ENCODE measurements around the gene ACAP1.
"Not testable (repeated sequence)": the region's sequence is repeated elsewhere in the genome, so short reads cannot be mapped to it uniquely, and the experiment has no call there.

ACAP1 gene

DNA sequence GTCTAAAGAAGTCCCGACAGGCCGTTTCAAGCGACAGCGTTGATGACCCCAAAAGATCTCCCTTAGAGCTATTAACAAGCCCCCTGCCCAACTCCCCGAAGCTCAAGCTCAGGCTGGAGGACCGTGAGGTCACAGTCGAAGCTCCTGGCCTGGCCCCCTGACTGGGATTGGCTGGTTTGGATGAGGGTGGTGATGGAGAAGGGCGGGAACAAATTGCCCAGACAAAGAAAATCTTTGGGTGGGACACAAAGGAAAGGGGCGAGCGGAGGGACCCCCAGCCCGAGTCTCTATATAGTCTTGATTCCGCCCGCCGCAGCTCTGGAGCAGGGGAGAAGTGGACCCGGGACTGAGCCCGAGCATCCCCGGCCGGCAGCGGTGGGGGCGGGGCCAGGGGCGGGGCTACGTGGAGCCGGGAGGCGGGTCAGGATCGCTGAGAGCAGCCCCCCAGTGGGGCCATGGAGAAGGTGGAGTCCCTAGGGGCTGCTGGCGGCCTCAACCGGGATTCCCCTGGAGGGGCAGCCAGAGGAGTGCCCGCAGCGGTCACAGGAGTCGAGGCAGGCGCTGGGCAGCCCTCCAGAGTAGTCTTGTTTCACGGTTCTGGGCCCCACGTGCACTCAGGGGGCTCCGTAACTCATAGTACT is 6.2 kb upstream of the ACAP1 start:
- Mint-ChIP-seq H3K27me3 (no peaks in the 10 kb centered on the region), H3K36me3 (ENCODE audit: low read depth) (peaks cover 36% of the 10 kb centered on the region), H3K4me3 (peak overlapping the region; percentile 99), H3K4me1 (ENCODE audit: low read depth) (peaks cover 56% of the 10 kb centered on the region), H3K9me3 (no peaks in the 10 kb centered on the region), H3K27ac (peak overlapping the region; percentile 98)
- intact Hi-C loops (cut with micrococcal nuclease): loop anchor here (1.0 to 10.0 kb wide), 2 partner anchors 20 to 45 kb away; partner anchors contain the start of gene SLC2A4

DNA sequence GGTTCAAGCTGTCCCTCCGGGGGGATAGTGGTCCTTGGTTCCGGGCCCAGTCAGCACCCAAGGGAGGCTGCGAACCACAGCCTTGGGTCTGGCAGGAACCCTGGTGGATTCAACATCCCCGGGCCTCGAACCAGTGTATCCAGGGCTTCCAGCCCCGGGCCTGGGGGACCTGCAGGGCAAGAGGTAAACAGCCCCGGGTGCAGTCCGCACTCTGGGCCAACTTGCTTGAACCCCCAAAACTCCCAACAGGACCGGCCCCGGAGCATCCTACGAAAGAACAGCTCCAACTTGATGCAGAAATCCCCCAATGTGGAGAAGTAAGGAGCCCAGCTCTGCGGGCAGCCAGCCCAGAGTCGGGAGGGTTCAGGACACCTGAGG is 5.7 kb upstream of the ACAP1 start:
- intact Hi-C loops (cut with micrococcal nuclease): loop anchor here (10.0 kb wide), 1 partner anchor 46 kb away; the partner anchor contains the start of gene SLC2A4
- Mint-ChIP-seq H3K36me3 (ENCODE audit: low read depth) (peaks cover 31% of the 10 kb centered on the region), H3K27me3 (no peaks in the 10 kb centered on the region), H3K4me1 (ENCODE audit: low read depth) (peaks cover 62% of the 10 kb centered on the region), H3K4me3 (peak overlapping the region; percentile 99), H3K27ac (peak overlapping the region; percentile 98), H3K9me3 (no peaks in the 10 kb centered on the region)

- intact Hi-C loops (cut with micrococcal nuclease): loop anchor here (10.0 kb wide), 1 partner anchor 47 kb away; the partner anchor contains the start of gene SLC2A4
- peak overlapping the region; percentile 56 for H3K4me3 Mint-ChIP-seq
- H3K4me1 Mint-ChIP-seq (ENCODE audit: low read depth): peaks cover 73% of the 10 kb centered on the region
- H3K27ac Mint-ChIP-seq: peak overlapping the region; percentile 76
- no peaks in the 10 kb centered on the region for H3K27me3 Mint-ChIP-seq
- H3K9me3 Mint-ChIP-seq: no peaks in the 10 kb centered on the region
- H3K36me3 Mint-ChIP-seq (ENCODE audit: low read depth): peaks cover 16% of the 10 kb centered on the region
Measured at GRCh38 chr17:7332111-7332510, 4.2 kb upstream of the ACAP1 start.

- not testable (repeated sequence) for H3K27me3 Mint-ChIP-seq, H3K9me3 Mint-ChIP-seq
- Mint-ChIP-seq H3K27ac (peak overlapping the region; percentile 76), H3K4me3 (peak overlapping the region; percentile 56), H3K36me3 (ENCODE audit: low read depth) (peaks cover 11% of the 10 kb centered on the region), H3K4me1 (ENCODE audit: low read depth) (peaks cover 73% of the 10 kb centered on the region)
- intact Hi-C loops (cut with micrococcal nuclease): loop anchor here (10.0 kb wide), 1 partner anchor 48 kb away; the partner anchor contains the start of gene SLC2A4
Measured at GRCh38 chr17:7332600-7333069, 3.7 kb upstream of the ACAP1 start.

DNA sequence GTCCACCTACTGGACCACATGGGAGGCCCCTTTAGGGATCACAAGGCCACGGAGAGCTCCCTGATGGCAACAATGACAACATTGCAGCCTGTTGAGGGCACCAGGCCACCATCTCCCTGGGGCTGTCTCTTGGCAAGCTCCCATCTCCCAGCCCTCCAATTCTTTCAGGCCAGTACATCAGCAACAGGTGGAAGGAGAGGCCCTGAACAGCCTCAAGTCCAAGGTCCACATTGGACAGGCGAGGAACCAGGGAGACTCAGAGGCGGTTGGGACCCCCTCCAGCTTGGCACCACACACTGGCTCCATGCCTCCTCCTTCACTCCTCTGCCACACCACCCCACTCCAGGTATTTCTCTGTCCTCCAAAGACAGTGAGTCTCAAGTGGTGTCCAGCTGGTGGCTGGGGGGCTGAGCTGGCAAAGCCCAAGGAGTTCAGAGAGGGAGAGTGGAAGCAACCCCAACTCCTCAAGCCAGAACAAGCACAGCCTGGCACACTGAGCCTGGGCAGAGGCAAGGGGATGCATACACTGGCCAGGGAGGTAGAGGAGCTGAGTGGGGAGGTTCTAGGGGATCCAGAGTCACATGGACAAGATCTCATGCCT is 1.3 kb upstream of the ACAP1 start:
- intact Hi-C loops (cut with micrococcal nuclease): loop anchor here (10.0 kb wide), 1 partner anchor 50 kb away; the partner anchor contains the start of gene SLC2A4
- H3K9me3 Mint-ChIP-seq: no peaks in the 10 kb centered on the region
- H3K27ac Mint-ChIP-seq: peak overlapping the region; percentile 73
- peaks cover 71% of the 10 kb centered on the region for H3K4me1 Mint-ChIP-seq (ENCODE audit: low read depth)
- H3K27me3 Mint-ChIP-seq: no peaks in the 10 kb centered on the region
- H3K36me3 Mint-ChIP-seq (ENCODE audit: low read depth): peaks cover 14% of the 10 kb centered on the region
- H3K4me3 Mint-ChIP-seq: no peak overlapping the region

DNA sequence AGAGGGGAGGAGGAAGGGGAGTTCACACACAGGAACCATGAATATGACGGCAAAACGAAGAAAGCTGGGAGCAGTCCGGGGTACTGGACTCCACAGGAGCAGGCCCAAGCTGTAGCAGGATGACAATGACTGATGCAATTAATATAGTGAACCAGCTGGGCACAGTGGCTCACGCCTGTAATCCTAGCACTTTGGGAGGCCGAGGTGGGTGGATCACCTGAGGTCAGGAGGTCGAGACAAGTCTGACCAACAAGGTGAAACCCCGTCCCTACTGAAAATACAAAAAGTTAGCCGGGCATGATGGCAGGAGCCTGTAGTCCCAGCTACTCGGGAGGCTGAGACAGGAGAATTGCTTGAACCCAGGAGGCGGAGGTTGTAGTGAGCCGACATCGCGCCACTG is 564 bp upstream of the ACAP1 start:
- H3K4me1 Mint-ChIP-seq (ENCODE audit: low read depth): peaks cover 67% of the 10 kb centered on the region
- not testable (repeated sequence) for H3K9me3 Mint-ChIP-seq, H3K27me3 Mint-ChIP-seq
- intact Hi-C loops (cut with micrococcal nuclease): loop anchor here (10.0 kb wide), 1 partner anchor 51 kb away; the partner anchor contains the start of gene SLC2A4
- H3K36me3 Mint-ChIP-seq (ENCODE audit: low read depth): peaks cover 21% of the 10 kb centered on the region
- H3K27ac Mint-ChIP-seq: peak overlapping the region; percentile 73
- peak overlapping the region; percentile 80 for H3K4me3 Mint-ChIP-seq

DNA sequence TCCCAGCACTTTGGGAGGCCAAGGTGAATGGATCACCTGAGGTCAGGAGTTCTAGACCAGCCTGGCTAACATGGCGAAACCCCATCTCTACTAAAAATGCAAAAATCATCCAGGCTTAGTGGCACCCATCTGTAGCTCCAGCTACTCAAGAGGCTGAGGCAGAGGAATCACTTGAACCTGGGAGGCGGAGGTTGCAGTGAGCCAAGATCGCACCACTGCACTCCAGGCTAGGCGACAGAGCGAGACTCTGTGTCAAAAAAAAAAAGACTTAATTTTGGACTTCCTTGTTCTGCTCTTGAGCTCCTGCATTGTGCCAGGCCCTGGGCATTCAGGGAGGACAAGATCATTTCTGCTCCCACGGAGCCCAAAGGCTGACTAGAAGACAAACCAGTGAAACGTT is 1.3 kb downstream of the ACAP1 start:
- H3K9me3 Mint-ChIP-seq, H3K27me3 Mint-ChIP-seq: not testable (repeated sequence)
- peak overlapping the region; percentile 80 for H3K4me3 Mint-ChIP-seq
- H3K27ac Mint-ChIP-seq: peak overlapping the region; percentile 73
- intact Hi-C loops (cut with micrococcal nuclease): loop anchor here (10.0 kb wide), 1 partner anchor 53 kb away; the partner anchor contains the start of gene SLC2A4
- H3K4me1 Mint-ChIP-seq (ENCODE audit: low read depth): peaks cover 49% of the 10 kb centered on the region
- H3K36me3 Mint-ChIP-seq (ENCODE audit: low read depth): peaks cover 38% of the 10 kb centered on the region

DNA sequence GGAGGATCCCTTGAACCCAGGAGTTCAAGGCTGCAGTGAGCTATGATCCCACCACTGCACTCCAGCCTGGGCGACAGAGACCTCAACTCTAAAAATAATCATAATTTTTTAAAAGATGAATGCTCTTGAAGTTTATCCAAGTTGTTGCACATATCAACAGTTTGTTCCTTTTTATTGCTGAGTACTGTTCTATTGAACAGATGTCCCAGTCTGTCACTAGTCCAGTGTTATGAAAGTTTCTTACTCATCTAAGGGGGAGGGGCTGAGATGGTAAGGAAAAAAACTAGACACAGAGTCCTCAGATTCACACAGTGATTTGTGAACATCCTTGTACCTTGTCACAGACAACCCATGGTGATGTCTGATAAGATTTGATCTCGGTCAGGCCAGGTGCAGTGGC is 3.9 kb downstream of the ACAP1 start:
- Mint-ChIP-seq H3K27me3 (no peaks in the 10 kb centered on the region), H3K9me3 (no peaks in the 10 kb centered on the region), H3K4me1 (ENCODE audit: low read depth) (peaks cover 44% of the 10 kb centered on the region), H3K4me3 (no peak overlapping the region), H3K36me3 (ENCODE audit: low read depth) (peaks cover 64% of the 10 kb centered on the region), H3K27ac (no peak overlapping the region)
- intact Hi-C loops (cut with micrococcal nuclease): no loop called here

DNA sequence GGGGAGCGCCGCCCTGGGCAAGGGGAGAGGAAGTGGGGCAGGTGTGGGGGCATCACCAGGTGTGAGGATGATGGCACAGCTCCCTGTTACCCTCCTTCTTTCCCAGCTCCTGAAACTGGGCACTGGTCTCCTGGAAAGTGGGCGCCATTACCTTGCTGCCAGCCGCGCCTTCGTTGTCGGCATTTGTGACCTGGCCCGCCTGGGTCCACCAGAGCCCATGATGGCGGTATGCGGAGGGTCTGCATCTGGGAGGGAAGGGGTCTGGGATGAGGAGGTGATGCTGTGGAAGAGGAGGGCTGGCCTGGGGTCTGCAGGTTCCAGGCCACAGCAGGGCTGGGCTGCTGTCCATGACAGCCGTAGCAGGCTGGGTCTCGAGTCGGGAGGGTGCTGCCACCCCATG is 5.5 kb downstream of the ACAP1 start:
- H3K4me3 Mint-ChIP-seq: no peak overlapping the region
- no peaks in the 10 kb centered on the region for H3K9me3 Mint-ChIP-seq
- peaks cover 77% of the 10 kb centered on the region for H3K36me3 Mint-ChIP-seq (ENCODE audit: low read depth)
- no peaks in the 10 kb centered on the region for H3K27me3 Mint-ChIP-seq
- no peak overlapping the region for H3K27ac Mint-ChIP-seq
- H3K4me1 Mint-ChIP-seq (ENCODE audit: low read depth): peaks cover 28% of the 10 kb centered on the region
- intact Hi-C loops (cut with micrococcal nuclease): no loop called here

- Mint-ChIP-seq H3K27me3 (no peaks in the 10 kb centered on the region), H3K4me3 (no peak overlapping the region), H3K27ac (peak overlapping the region; percentile 19), H3K4me1 (ENCODE audit: low read depth) (peaks cover 26% of the 10 kb centered on the region), H3K36me3 (ENCODE audit: low read depth) (peaks cover 91% of the 10 kb centered on the region), H3K9me3 (no peaks in the 10 kb centered on the region)
- intact Hi-C loops (cut with micrococcal nuclease): no loop called here
Measured at GRCh38 chr17:7343250-7343649, 6.9 kb downstream of the ACAP1 start.

DNA sequence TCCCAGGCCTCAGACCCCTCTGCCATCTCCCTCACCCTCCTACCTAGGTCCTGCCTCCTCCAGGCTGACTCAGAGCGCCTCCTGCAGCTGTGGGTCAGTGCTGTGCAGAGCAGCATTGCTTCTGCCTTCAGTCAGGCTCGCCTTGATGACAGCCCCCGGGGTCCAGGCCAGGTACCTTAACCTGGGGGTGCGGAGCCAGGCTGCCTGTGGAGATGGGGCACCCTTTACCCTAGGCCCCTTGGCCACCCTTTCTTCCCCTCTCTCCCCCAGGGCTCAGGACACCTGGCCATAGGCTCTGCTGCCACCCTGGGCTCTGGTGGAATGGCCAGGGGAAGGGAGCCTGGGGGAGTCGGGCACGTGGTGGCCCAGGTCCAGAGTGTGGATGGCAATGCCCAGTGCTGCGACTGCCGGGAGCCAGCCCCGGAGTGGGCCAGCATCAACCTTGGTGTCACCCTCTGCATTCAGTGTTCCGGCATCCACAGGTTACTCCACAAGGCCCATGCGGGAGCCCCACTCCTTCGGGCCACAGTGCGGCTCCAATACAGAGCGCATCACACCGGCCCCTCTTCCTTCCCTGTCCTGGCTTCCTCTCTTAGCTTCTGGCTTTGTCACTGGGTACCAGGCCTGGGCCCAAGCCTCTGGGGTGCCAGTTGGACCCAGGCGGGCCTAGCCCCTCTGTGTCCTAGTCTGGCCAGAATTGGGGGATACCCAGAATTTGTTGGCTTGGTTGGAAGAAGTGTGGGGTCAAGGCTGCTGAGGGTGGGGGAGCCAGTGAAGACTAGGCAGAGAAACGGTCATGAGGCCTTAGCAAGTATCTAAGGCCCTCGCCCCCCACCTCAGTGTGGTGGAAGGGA is 10.7 kb downstream of the ACAP1 start:
- no peak overlapping the region for H3K4me3 Mint-ChIP-seq
- H3K9me3 Mint-ChIP-seq: no peaks in the 10 kb centered on the region
- H3K36me3 Mint-ChIP-seq (ENCODE audit: low read depth): peaks cover 78% of the 10 kb centered on the region
- intact Hi-C loops (cut with micrococcal nuclease): no loop called here
- H3K27ac Mint-ChIP-seq: no peak overlapping the region
- H3K4me1 Mint-ChIP-seq (ENCODE audit: low read depth): peaks cover 49% of the 10 kb centered on the region
- no peaks in the 10 kb centered on the region for H3K27me3 Mint-ChIP-seq

GRCh38 chr17:7347630-7348477 is 11.5 kb downstream of the ACAP1 start:
- no peak overlapping the region for H3K27ac Mint-ChIP-seq
- no peaks in the 10 kb centered on the region for H3K9me3 Mint-ChIP-seq
- H3K4me3 Mint-ChIP-seq: no peak overlapping the region
- peaks cover 57% of the 10 kb centered on the region for H3K4me1 Mint-ChIP-seq (ENCODE audit: low read depth)
- H3K36me3 Mint-ChIP-seq (ENCODE audit: low read depth): peaks cover 78% of the 10 kb centered on the region
- intact Hi-C loops (cut with micrococcal nuclease): loop anchor here (2.0 kb wide), 1 partner anchor 299 kb away; no protein-coding TSS in a partner anchor
- no peaks in the 10 kb centered on the region for H3K27me3 Mint-ChIP-seq

Data from dendritic cell treated with granulocyte-macrophage colony-stimulating factor and Interleukin-4, amounts not matched to agents 40 ng/mL and 50 ng/mL, for 4 days (primary cell).